Hindlimb muscle (tissue), 1 donor: Measurements from ENCODE around the gene CYB561D1. TPM values are rescaled to one million over a fixed set of nuclear protein-coding genes. Genes with fewer than 3 reads are reported as not detected.
"Not testable (repeated sequence)": the region's sequence is repeated elsewhere in the genome, so short reads cannot be mapped to it uniquely, and the experiment has no call there.

Source experiments
- DNase-seq: peaks from one replicate; pipeline ENCODE4 v3.0.0-alpha.2; 2013
- polyA plus RNA-seq: library from polyadenylated mRNA; unstranded; fragments of 120-200 nt; gene quantifications from one replicate; pipeline ENCODE4 v1.2.1, GENCODE V29; 2013; ENCODE audit not compliant: insufficient read length

CYB561D1 gene
- 11.5 TPM for polyA plus RNA-seq

- peak; percentile 90 for DNase-seq
Measured at GRCh38 chr1:109493805-109494539, at the start of gene CYB561D1. CYB561D1 (plus strand) TSS chr1:109494094; CDS start chr1:109494140, 46 bp downstream.

GRCh38 chr1:109444346-109444745 lies 49.5 kb upstream of the CYB561D1 start:
- DNase-seq: no peak

- DNase-seq: not testable (repeated sequence)
Measured at GRCh38 chr1:109445949-109446695, 47.8 kb upstream of the CYB561D1 start.

- no peak for DNase-seq
Measured at GRCh38 chr1:109447524-109447923, 46.4 kb upstream of the CYB561D1 start.

- no peak for DNase-seq
Measured at GRCh38 chr1:109454497-109455133, 39.3 kb upstream of the CYB561D1 start.

- no peak for DNase-seq
Measured at GRCh38 chr1:109457819-109458218, 36.1 kb upstream of the CYB561D1 start.

GRCh38 chr1:109466125-109466451 lies 27.8 kb upstream of the CYB561D1 start:
- no peak for DNase-seq

GRCh38 chr1:109466452-109467300 lies 27.2 kb upstream of the CYB561D1 start, which contains the start of gene SYPL2:
SYPL2 (plus strand) TSS chr1:109466546; CDS start chr1:109466844, 298 bp downstream.
- no peak for DNase-seq

GRCh38 chr1:109467301-109467777 lies 26.6 kb upstream of the CYB561D1 start:
- no peak for DNase-seq

- no peak for DNase-seq
Measured at GRCh38 chr1:109468061-109468460, 25.8 kb upstream of the CYB561D1 start.

GRCh38 chr1:109468903-109469302 lies 25.0 kb upstream of the CYB561D1 start:
- DNase-seq: no peak

GRCh38 chr1:109470245-109470644 lies 23.6 kb upstream of the CYB561D1 start:
- DNase-seq: no peak

- no peak for DNase-seq
Measured at GRCh38 chr1:109472779-109473178, 21.1 kb upstream of the CYB561D1 start.

GRCh38 chr1:109473284-109474057 lies 20.4 kb upstream of the CYB561D1 start:
- not testable (repeated sequence) for DNase-seq

- DNase-seq: no peak
Measured at GRCh38 chr1:109474697-109475096, 19.2 kb upstream of the CYB561D1 start.

- no peak for DNase-seq
Measured at GRCh38 chr1:109475261-109475660, 18.6 kb upstream of the CYB561D1 start.

- DNase-seq: no peak
Measured at GRCh38 chr1:109476825-109477224, 17.1 kb upstream of the CYB561D1 start.

- DNase-seq: no peak
Measured at GRCh38 chr1:109477821-109478220, 16.1 kb upstream of the CYB561D1 start.

- no peak for DNase-seq
Measured at GRCh38 chr1:109478806-109479205, 15.1 kb upstream of the CYB561D1 start.

GRCh38 chr1:109479311-109479710 lies 14.6 kb upstream of the CYB561D1 start:
- no peak for DNase-seq

- no peak for DNase-seq
Measured at GRCh38 chr1:109479901-109480300, 14.0 kb upstream of the CYB561D1 start.
